ENCODE measurements around the gene RNF145. TPM values are rescaled to one million over a fixed set of nuclear protein-coding genes. Genes with fewer than 3 reads are reported as not detected.

RNF145 gene
- total and polyA plus RNA-seq, 2 of the 13 experiments (the other 11 are each of a cell fraction or from before 2014, with no cell fraction given), result 24.6 TPM

- TF ChIP-seq ZBTB38 (CRISPR knock-in tag; IDR thresholded peaks at IDR 0.05), result no peak
- no peak for TF ChIP-seq ZNF720 (CRISPR knock-in tag; IDR thresholded peaks at IDR 0.05)
- no peak for TF ChIP-seq ZNF878 (CRISPR knock-in tag; IDR thresholded peaks at IDR 0.05)
- no peak for TF ChIP-seq ZMYM4 (CRISPR knock-in tag; IDR thresholded peaks at IDR 0.05)
- no peak for TF ChIP-seq ZNF784 (CRISPR knock-in tag; IDR thresholded peaks at IDR 0.05; ENCODE audit: borderline replicate concordance)
- TF ChIP-seq ZNF354B (CRISPR knock-in tag; IDR thresholded peaks at IDR 0.05), result no peak
- no peak for TF ChIP-seq ZIK1 (CRISPR knock-in tag; IDR thresholded peaks at IDR 0.05; ENCODE audit: borderline replicate concordance, low read depth)
- no peak for TF ChIP-seq TRIM24 (CRISPR knock-in tag; IDR thresholded peaks at IDR 0.05)
- TF ChIP-seq ZNF766 (CRISPR knock-in tag; IDR thresholded peaks at IDR 0.05; ENCODE audit: borderline replicate concordance), result no peak
- no peak for TF ChIP-seq MIER2 (CRISPR knock-in tag; IDR thresholded peaks at IDR 0.05)
- no peak for TF ChIP-seq ZBTB21 (CRISPR knock-in tag; IDR thresholded peaks at IDR 0.05)
- TF ChIP-seq SOX6 (IDR thresholded peaks at IDR 0.05), result no peak
- TF ChIP-seq SOX6 (CRISPR knock-in tag; IDR thresholded peaks at IDR 0.05), result peak; percentile 74; the same call in 1 of the 2 replicates
- no peak for TF ChIP-seq HOXA3 (CRISPR knock-in tag; IDR thresholded peaks at IDR 0.05)
- TF ChIP-seq ZBTB37 (CRISPR knock-in tag; IDR thresholded peaks at IDR 0.05), result no peak
- TF ChIP-seq PITX1 (CRISPR knock-in tag; IDR thresholded peaks at IDR 0.05), result no peak
- TF ChIP-seq ZNF18 (CRISPR knock-in tag; IDR thresholded peaks at IDR 0.05; ENCODE audit: insufficient replicate concordance), result no peak
- TF ChIP-seq ZNF3 (CRISPR knock-in tag; IDR thresholded peaks at IDR 0.05), result no peak
- TF ChIP-seq ZNF562 (CRISPR knock-in tag; IDR thresholded peaks at IDR 0.05; ENCODE audit: borderline replicate concordance), result no peak
- TF ChIP-seq FIP1L1 (IDR thresholded peaks at IDR 0.05; ENCODE audit: borderline replicate concordance, insufficient read depth, low read depth, low read length), result no peak
- TF ChIP-seq ATF7-NPFF (CRISPR knock-in tag; IDR thresholded peaks at IDR 0.05; ENCODE audit: low read depth), result no peak
- TF ChIP-seq DNMT3B (CRISPR knock-in tag; conservative IDR thresholded peaks at IDR 0.05), result no peak
- TF ChIP-seq KAT2B (IDR thresholded peaks at IDR 0.05; ENCODE audit: borderline replicate concordance, low read depth, low read length), result no peak
- TF ChIP-seq TEAD2 (CRISPR knock-in tag; IDR thresholded peaks at IDR 0.05), result no peak
- TF ChIP-seq XRCC5 (optimal IDR thresholded peaks at IDR 0.05; ENCODE audit: low read length), result no peak
- no peak for TF ChIP-seq ZNF550 (CRISPR knock-in tag; IDR thresholded peaks at IDR 0.05; ENCODE audit: borderline replicate concordance)
- no peak for TF ChIP-seq ARID3A (IDR thresholded peaks at IDR 0.05; ENCODE audit: low read depth, low read length)
- TF ChIP-seq MEIS2 (CRISPR knock-in tag; IDR thresholded peaks at IDR 0.05), result no peak
- TF ChIP-seq SALL2 (CRISPR knock-in tag; IDR thresholded peaks at IDR 0.05), result no peak
Observed at GRCh38 chr5:159182691-159183090, 26.7 kb downstream of the RNF145 start (continued).

Measured in HepG2 (cell line).